Osteoblast (primary cell): ENCODE results near the gene TPRG1L. TPM values are rescaled to one million over a fixed set of nuclear protein-coding genes. Genes with fewer than 3 reads are reported as not detected.

Source experiments
- DNase-seq: peaks from one replicate; pipeline ENCODE4 v3.0.0; 2011; ENCODE audit warnings: low spot score, mixed read lengths; ENCODE audit not compliant: insufficient read length; ENCODE audit errors: missing footprints
- H2AFZ ChIP-seq: 2 replicates; pipeline ENCODE4 v1.6.0; 2011; ENCODE audit warnings: mild to moderate bottlenecking, low read length
- H3K27ac ChIP-seq: 2 replicates; pipeline ENCODE4 v1.5.1; 2011; ENCODE audit warnings: mild to moderate bottlenecking, low read depth, low read length, moderate library complexity
- H3K27me3 ChIP-seq: 2 replicates; pipeline ENCODE4 v1.6.0; 2012; ENCODE audit warnings: mild to moderate bottlenecking, control low read depth, inconsistent platforms, low read length, moderate library complexity; ENCODE audit not compliant: insufficient read depth
- H3K36me3 ChIP-seq: 2 replicates; pipeline ENCODE4 v1.5.1; 2011; ENCODE audit warnings: mild to moderate bottlenecking, low read length, control low read depth, moderate library complexity; ENCODE audit not compliant: insufficient read depth
- H3K4me1 ChIP-seq: 2 replicates; pipeline ENCODE4 v1.5.1; 2011; ENCODE audit warnings: mild to moderate bottlenecking, low read length, control low read depth, moderate library complexity; ENCODE audit not compliant: insufficient read depth
- H3K4me2 ChIP-seq: 2 replicates; pipeline ENCODE4 v1.6.0; 2011; ENCODE audit warnings: mild to moderate bottlenecking, low read length; ENCODE audit not compliant: insufficient read depth
- H3K4me3 ChIP-seq: fragments of 200-600 bp; sonication (generic); 3 replicates; pipeline ENCODE4 v1.5.1; 2012; ENCODE audit warnings: mild to moderate bottlenecking, low read length, inconsistent platforms; ENCODE audit not compliant: insufficient read depth
- H3K79me2 ChIP-seq: 2 replicates; pipeline ENCODE4 v1.6.0; 2012; ENCODE audit warnings: mild to moderate bottlenecking, low read length, control low read depth, inconsistent platforms; ENCODE audit not compliant: insufficient read depth
- H3K9me3 ChIP-seq: 2 replicates; pipeline ENCODE4 v1.5.1; 2011; ENCODE audit warnings: low read depth, low read length, control low read depth
- H4K20me1 ChIP-seq: 2 replicates; pipeline ENCODE4 v1.6.0; 2012; ENCODE audit warnings: mild to moderate bottlenecking, low read length, control low read depth; ENCODE audit not compliant: insufficient read depth
- total RNA-seq: library from RNA; depleted of rRNA; stranded (reverse); fragments of >200 nt; gene quantifications from 2 replicates; pipeline ENCODE4 v1.2.3, GENCODE V29; 2012
- TF ChIP-seq, protein P1 (sequence below): IDR thresholded peaks from 2 replicates; pipeline ENCODE4 v1.5.1; 2011; ENCODE audit warnings: mild to moderate bottlenecking, low read depth, low read length, moderate library complexity; ENCODE audit errors: extremely low read depth

TPRG1L gene
- total RNA-seq, 1 donor, result 35.8 TPM

DNA sequence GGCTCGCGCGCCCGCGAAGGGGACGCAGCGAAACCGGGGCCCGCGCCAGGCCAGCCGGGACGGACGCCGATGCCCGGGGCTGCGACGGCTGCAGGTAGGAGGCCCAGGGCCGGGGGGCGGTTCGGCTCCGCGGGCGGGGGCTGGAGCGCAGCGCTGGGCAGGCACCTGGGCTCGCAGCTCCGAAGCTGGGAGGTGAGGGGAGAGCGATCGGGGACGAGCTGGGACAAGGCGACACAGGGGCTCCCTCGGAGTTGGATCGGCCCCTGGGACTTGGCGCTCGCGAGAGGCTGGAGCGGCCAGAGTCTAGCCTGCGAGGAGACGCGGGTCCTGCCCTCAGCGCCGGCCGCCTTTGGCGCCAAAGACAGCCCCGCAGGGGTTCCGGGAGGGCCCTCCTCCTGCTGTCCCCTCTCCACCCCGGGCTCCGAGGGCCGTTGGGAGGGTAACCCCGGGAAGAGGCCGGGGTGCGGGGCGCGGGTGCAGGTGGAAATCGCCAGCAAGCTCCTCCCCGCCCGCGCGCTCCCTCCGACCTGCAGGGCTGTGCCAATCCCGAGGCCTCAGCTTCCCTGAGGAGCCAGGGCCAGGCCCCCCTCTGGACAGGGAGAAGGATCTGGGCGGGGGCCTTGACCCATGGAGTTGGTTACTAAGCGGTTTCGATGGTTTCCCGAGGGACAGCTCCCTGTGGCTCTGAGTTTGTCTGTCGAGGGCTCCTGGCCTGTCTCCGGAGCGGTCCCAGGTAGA, 27.9 kb downstream of the TPRG1L start:
- Histone ChIP-seq H3K79me2 (peaks cover 6% of the 10 kb centered on the region), H3K36me3 (no peaks in the 10 kb centered on the region), H3K27me3 (peaks cover 64% of the 10 kb centered on the region), H3K4me1 (peaks cover 6% of the 10 kb centered on the region), H3K4me2 (no peak overlapping the region), H3K27ac (no peak overlapping the region), H3K4me3 (no peak overlapping the region), H3K9me3 (no peaks in the 10 kb centered on the region), H4K20me1 (no peaks in the 10 kb centered on the region), H2AFZ (no peak overlapping the region)
- DNase-seq, result no peak
- TF ChIP-seq, protein P1, sequence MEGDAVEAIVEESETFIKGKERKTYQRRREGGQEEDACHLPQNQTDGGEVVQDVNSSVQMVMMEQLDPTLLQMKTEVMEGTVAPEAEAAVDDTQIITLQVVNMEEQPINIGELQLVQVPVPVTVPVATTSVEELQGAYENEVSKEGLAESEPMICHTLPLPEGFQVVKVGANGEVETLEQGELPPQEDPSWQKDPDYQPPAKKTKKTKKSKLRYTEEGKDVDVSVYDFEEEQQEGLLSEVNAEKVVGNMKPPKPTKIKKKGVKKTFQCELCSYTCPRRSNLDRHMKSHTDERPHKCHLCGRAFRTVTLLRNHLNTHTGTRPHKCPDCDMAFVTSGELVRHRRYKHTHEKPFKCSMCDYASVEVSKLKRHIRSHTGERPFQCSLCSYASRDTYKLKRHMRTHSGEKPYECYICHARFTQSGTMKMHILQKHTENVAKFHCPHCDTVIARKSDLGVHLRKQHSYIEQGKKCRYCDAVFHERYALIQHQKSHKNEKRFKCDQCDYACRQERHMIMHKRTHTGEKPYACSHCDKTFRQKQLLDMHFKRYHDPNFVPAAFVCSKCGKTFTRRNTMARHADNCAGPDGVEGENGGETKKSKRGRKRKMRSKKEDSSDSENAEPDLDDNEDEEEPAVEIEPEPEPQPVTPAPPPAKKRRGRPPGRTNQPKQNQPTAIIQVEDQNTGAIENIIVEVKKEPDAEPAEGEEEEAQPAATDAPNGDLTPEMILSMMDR, result no peak

DNA sequence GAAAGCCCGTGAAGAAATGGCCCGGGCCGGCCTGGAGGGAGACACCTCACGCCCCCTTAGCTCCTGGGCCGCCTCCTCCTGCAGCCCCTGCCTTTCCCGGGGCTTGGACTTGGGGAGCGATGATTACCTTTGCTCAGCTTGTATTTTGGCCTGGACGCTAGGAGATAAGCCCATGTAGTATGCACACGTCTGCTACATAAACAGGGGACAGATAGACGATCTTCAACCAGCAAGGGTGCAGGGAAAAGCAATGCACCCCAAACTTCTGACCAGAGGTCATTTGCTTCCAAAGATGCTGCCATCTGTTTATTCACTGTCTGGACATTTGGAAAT, 28.4 kb downstream of the TPRG1L start:
- no peak for DNase-seq
- Histone ChIP-seq H3K36me3 (no peaks in the 10 kb centered on the region), H3K4me3 (no peak overlapping the region), H3K27me3 (peaks cover 64% of the 10 kb centered on the region), H3K27ac (no peak overlapping the region), H3K79me2 (peaks cover 6% of the 10 kb centered on the region), H3K4me1 (peaks cover 6% of the 10 kb centered on the region), H2AFZ (no peak overlapping the region), H4K20me1 (no peaks in the 10 kb centered on the region), H3K4me2 (no peak overlapping the region), H3K9me3 (no peaks in the 10 kb centered on the region)
- TF ChIP-seq, protein P1, result no peak

DNA sequence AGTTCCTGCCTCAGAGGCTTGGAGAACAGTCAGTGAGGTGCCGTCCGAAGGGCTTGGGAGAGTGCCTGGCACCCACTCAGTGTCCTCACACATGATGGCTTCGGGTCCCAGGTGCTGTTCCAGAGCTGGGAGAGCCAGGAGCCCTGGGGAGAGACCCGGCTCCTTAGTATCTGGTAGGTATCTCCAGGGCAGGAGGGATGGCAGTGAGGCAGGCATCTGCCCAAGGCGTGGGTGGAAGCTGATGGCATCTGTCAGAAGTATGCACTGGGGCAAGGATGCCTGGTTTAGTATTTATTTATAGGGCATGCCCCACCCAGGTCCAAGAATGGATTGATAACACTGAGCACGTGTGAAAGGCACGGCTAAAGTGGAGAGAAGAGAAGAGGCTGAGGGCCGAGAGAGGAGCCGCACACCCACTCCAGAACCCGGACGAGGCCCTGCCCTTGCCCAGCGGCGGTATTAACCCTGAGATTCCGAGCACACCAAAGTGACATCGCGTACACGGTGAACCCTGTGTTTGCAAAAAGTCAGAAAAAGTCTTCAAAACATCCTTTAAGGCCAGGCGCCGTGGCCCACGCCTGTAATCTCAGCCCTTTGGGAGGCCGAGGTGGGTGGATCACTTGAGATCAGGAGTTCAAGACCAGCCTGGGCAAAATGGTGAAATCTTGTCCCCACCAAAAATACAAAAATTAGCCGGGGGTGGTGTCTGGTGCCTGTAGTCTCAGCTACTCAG, 29.9 kb downstream of the TPRG1L start:
- no peak overlapping the region for H3K4me2 ChIP-seq
- no peaks in the 10 kb centered on the region for H4K20me1 ChIP-seq
- H3K4me3 ChIP-seq, result no peak overlapping the region
- peaks cover 64% of the 10 kb centered on the region for H3K27me3 ChIP-seq
- no peaks in the 10 kb centered on the region for H3K9me3 ChIP-seq
- TF ChIP-seq, protein P1, result no peak
- no peaks in the 10 kb centered on the region for H3K36me3 ChIP-seq
- no peak for DNase-seq
- no peaks in the 10 kb centered on the region for H3K4me1 ChIP-seq
- H3K79me2 ChIP-seq, result peaks cover under 1% of the 10 kb centered on the region
- no peak overlapping the region for H2AFZ ChIP-seq
- H3K27ac ChIP-seq, result no peak overlapping the region

DNA sequence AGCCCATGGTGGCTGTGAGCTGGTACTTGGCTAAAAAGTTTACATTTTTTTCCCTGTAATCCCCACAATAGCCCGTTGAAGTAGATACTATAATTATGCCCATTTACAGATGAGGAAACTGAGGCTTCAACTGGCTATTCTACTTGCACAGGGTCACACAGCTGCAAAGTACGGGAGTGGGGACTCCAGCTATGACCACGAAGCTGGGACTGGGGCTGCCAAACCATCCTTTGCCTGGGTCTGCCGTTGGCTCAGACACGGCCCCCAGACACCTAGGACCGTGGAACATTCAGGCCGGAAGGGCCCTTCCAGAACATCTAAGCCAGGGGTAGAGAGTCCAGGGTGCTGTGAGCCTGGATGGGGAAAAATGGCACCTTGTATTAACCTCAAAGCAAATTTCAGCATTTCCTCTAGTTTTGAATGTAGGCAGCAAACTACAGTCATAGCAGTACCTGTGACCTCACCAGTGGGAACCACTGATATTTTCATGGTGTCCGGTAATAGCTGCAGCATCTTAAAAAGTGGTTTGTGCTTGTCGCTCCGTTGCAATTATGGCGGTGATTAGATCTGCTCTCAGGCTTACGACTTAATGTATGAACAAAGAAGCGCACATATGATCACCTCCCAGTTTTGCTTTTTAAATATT, 31.8 kb downstream of the TPRG1L start:
- no peak overlapping the region for H3K27ac ChIP-seq
- no peak for DNase-seq
- no peaks in the 10 kb centered on the region for H3K9me3 ChIP-seq
- H3K4me3 ChIP-seq, result no peak overlapping the region
- TF ChIP-seq, protein P1, result no peak
- no peak overlapping the region for H2AFZ ChIP-seq
- H3K36me3 ChIP-seq, result no peaks in the 10 kb centered on the region
- H4K20me1 ChIP-seq, result no peaks in the 10 kb centered on the region
- no peaks in the 10 kb centered on the region for H3K4me1 ChIP-seq
- H3K79me2 ChIP-seq, result no peaks in the 10 kb centered on the region
- no peak overlapping the region for H3K4me2 ChIP-seq
- peaks cover 54% of the 10 kb centered on the region for H3K27me3 ChIP-seq
